ENCODE data around the gene OR4N2. TPM values are rescaled to one million over a fixed set of nuclear protein-coding genes. Genes with fewer than 3 reads are reported as not detected.
"Not testable (repeated sequence)": the region's sequence is repeated elsewhere in the genome, so short reads cannot be mapped to it uniquely, and the experiment has no call there.

The OR4N2 gene
- total and polyA plus RNA-seq, 10 of the 15 experiments (the other 5 are each of a cell fraction or from before 2014, with no cell fraction given): not detected

- no peak overlapping the region for H3K9ac ChIP-seq (ENCODE audit: control insufficient read depth, insufficient read depth, low read length)
- no peak overlapping the region for H3K4me2 ChIP-seq (ENCODE audit: control insufficient read depth, insufficient read depth)
- WGBS (ENCODE audit: insufficient coverage, insufficient replicate concordance, low lambda C conversion rate, missing lambda C conversion rate): 0% methylated on average over 1 of the region's 1 CpG
- no peak overlapping the region for H3K4me3 ChIP-seq
- in situ Hi-C loops (cut with MboI): no loop called here
- intact Hi-C loops (cut with micrococcal nuclease; ENCODE audit: unreplicated experiment): no loop called here
- FAIRE-seq: no peak
- H3K36me3 ChIP-seq (ENCODE audit: control insufficient read depth in 2 of 2, insufficient read depth in 2 of 2, low read length in 1 of 2): no peaks in the 10 kb centered on the region
- POLR2A ChIA-PET: no interaction called here
- RAD21 ChIA-PET (ENCODE audit: unreplicated experiment): no interaction called here
- no peak for DNase-seq (ENCODE audit: low read depth, low spot score)
- H4K20me1 ChIP-seq (ENCODE audit: control insufficient read depth, insufficient read depth): no peaks in the 10 kb centered on the region
- no TSS peak for BruUV-seq (replicated peaks)
- no peaks in the 10 kb centered on the region for H3K79me2 ChIP-seq (ENCODE audit: control insufficient read depth, insufficient read depth, low read length)
- H2AFZ ChIP-seq (ENCODE audit: control insufficient read depth, low read depth, low read length): no peak overlapping the region
- CTCF ChIA-PET: no interaction called here
- H3K27me3 ChIP-seq (replicated peaks in 1 of 2; ENCODE audit: control insufficient read depth in 2 of 2, insufficient read depth in 2 of 2, low read length in 1 of 2): no peaks in the 10 kb centered on the region
- H3K9me3 ChIP-seq (replicated peaks; ENCODE audit: control insufficient read depth, insufficient read depth, low read length): no peaks in the 10 kb centered on the region
- no peak for ATAC-seq
- no peaks in the 10 kb centered on the region for H3K4me1 ChIP-seq (ENCODE audit: control insufficient read depth, insufficient read depth, low read length)
- SMC1A ChIA-PET (ENCODE audit: uncharacterized antibody, unreplicated experiment): no interaction called here
- no peak for TF ChIP-seq TARDBP (IDR thresholded peaks at IDR 0.05; ENCODE audit: borderline replicate concordance)
- TF ChIP-seq E2F4 (IDR thresholded peaks at IDR 0.05; ENCODE audit: low read depth, low read length): no peak
- no peak for TF ChIP-seq KLF5 (IDR thresholded peaks at IDR 0.05; ENCODE audit: partially characterized antibody)
- TF ChIP-seq RUNX3 (IDR thresholded peaks at IDR 0.05; ENCODE audit: low read length): no peak
- no peak for TF ChIP-seq CHD2 (IDR thresholded peaks at IDR 0.05; ENCODE audit: borderline replicate concordance, low read depth, low read length)
- H3K27ac ChIP-seq (ENCODE audit: control insufficient read depth, insufficient read depth): no peak overlapping the region
Measured at GRCh38 chr14:19823765-19824164, 20.2 kb downstream of the OR4N2 start.

GRCh38 chr14:19827626-19828244 is 24.2 kb downstream of the OR4N2 start:
- intact Hi-C loops (cut with micrococcal nuclease; ENCODE audit: unreplicated experiment); H3K9me3 ChIP-seq (replicated peaks; ENCODE audit: control insufficient read depth, insufficient read depth, low read length); H3K79me2 ChIP-seq (ENCODE audit: control insufficient read depth, insufficient read depth, low read length); ATAC-seq; BruUV-seq (replicated peaks); CTCF ChIA-PET; DNase-seq (ENCODE audit: low read depth, low spot score); in situ Hi-C loops (cut with MboI); H2AFZ ChIP-seq (ENCODE audit: control insufficient read depth, low read depth, low read length); H4K20me1 ChIP-seq (ENCODE audit: control insufficient read depth, insufficient read depth); FAIRE-seq; RAD21 ChIA-PET (ENCODE audit: unreplicated experiment); H3K27me3 ChIP-seq (replicated peaks in 1 of 2; ENCODE audit: control insufficient read depth in 2 of 2, insufficient read depth in 2 of 2, low read length in 1 of 2); H3K4me3 ChIP-seq; H3K27ac ChIP-seq (ENCODE audit: control insufficient read depth, insufficient read depth); H3K4me1 ChIP-seq (ENCODE audit: control insufficient read depth, insufficient read depth, low read length); H3K4me2 ChIP-seq (ENCODE audit: control insufficient read depth, insufficient read depth); H3K9ac ChIP-seq (ENCODE audit: control insufficient read depth, insufficient read depth, low read length); POLR2A ChIA-PET; H3K36me3 ChIP-seq (ENCODE audit: control insufficient read depth in 2 of 2, insufficient read depth in 2 of 2, low read length in 1 of 2); SMC1A ChIA-PET (ENCODE audit: uncharacterized antibody, unreplicated experiment): not testable (repeated sequence)
- WGBS (ENCODE audit: insufficient coverage, insufficient replicate concordance, low lambda C conversion rate, missing lambda C conversion rate): 27% methylated on average over 12 of the region's 12 CpGs
